T-helper 1 cell (primary cell): ENCODE measurements around the gene LRRTM3.

Experiments used
- DNase-seq, 5 donors: peaks; one replicate each; pipeline ENCODE4 v3.0.0-alpha.2; 2012 to 2020

The LRRTM3 gene

DNA sequence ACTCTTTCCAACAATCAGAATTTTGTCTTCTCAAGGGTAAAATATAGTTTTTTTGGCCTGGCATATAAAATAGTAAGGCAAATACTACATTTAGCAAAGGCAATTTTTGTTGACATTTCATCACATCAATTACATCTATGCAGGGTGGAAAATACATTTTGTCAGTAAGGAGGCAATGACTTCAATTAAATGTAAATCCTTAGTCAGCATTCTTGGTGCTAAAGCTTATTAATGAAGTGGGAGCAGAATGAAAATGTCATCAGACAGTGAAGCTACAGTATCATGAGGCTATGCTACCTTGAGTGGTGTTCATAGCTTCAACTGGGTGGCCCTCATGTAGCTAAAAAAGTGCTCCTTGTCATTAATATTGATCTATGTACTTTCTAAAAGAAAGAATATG lies 8.9 kb downstream of the LRRTM3 start:
- no peak for DNase-seq

DNA sequence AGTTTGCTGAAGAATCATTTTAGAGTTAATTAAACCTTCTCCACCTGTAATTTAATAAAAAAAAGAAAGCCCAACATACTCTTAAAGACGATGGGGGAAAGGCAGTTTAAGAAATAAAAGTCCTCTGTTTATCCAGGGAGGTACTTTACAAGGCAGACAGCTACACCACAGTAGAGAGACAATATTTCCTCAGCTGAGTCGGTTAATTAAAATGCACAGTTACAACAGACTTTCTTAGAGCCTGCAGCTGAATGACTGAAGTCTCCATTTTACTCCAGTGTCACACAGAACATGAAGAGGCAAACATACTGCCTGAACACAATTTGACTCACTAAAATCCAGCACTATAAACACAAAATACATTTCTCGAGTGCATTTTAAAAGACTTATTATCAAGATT lies 15.1 kb downstream of the LRRTM3 start:
- DNase-seq: no peak

DNA sequence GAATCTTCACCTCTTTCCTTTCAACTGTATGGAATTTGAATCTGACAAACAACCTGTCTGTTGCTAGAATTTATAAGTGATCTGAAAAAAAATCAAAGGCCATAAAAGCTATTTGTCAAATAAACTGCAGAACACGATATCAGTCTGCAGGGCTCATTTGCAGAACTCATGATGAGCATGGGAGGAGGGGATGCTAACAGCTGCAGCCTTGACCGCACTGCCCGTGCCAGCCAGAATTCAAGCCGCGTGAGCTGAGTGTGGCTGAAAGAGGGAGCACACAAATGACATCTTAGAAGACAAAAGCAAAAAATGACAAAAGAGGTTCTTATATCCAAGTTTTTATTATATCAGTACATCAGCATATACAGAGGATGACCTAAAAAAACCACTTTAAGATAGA lies 15.7 kb downstream of the LRRTM3 start:
- DNase-seq: no peak

DNA sequence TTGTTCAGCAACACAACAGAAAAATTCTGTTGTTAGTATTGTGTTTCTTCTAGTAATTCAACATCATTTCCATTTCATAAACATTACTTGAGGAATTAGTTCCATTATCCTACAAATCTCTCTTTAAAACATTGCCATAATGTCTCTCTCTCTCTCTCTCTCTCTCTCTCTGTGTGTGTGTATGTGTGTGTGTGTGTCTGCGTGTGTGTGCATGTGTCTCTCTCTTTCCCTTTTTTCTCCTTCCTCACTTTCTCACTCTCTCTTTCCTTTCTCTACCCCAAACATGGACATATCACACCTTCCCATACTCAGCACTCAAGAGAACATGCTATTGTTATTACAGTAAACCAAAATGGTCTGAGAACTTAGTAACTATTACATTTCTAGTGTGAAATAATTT lies 16.6 kb downstream of the LRRTM3 start:
- DNase-seq: no peak

DNA sequence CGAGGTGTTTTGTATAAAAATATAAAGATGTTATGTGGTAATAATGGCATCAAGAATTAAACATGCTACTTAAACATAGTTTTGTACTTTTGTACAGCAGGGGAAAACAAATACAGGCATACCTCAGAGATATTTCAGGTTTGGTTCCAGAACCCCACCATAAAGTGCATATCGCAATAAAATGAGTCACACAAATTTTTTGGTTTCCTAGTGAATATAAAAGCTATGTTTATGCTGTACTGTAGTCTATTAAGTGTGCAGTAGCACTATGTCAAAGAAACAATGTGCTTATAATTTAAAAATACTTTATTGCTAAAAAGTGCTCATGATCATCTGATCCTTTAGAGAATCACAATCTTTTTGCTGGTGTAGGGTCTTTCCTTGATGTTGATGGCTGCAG lies 17.8 kb downstream of the LRRTM3 start:
- DNase-seq: no peak

DNA sequence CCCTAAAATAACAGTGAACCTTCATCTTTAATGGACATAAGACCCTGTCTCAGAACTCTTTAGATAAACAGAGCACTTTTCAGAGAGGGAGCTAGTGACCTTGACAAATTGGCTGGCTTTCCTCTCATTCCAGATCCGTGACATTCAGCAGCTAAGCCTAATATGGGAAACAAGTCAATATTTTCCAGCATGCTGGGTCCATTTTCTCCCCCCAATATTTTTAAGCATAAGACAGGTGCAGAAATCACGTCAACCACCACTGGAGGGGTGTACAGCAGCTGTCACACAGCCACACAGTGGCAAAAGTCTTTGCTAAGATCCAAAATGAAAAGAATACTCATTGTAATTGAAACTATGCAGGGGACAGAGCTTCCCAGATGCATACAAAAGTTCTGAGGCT lies 26.1 kb downstream of the LRRTM3 start:
- no peak for DNase-seq

DNA sequence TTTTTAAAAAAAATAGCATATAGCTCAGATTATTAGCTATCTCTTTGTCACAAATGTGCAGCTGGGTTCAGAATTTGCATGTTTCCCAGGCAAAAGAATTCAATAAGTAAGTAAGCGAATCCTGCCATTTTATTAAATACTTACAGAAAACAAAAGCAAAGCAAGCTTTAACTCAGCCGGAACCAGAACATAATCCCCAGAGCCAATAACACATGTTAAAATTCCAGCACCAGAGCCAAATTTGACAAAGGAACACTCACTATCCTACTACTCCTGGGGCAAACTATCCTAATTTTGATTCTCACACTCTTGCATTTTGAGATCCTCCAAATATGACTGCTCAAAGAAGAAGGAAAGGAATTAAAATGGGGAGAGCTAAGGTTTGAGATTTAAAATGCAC lies 32.6 kb downstream of the LRRTM3 start:
- no peak for DNase-seq

DNA sequence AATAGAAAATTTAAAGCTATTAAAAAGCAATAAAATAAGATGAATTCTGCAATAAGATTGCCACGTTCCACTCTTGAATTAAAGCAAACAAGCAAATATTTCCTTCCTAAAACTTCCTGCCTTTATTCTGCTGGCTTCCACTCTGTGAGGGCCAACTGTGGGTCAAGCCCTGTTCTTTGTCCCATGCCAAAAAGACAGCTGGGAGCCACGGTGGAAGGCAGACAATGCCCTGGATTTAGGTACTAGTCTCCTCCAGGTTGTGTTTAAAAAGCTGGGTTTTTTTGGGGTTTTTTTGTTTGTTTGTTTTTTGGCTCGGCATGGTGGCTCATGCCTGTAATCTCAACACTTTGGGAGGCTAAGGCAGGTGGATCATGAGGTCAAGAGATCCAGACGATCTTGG lies 39.1 kb downstream of the LRRTM3 start:
- no peak for DNase-seq

DNA sequence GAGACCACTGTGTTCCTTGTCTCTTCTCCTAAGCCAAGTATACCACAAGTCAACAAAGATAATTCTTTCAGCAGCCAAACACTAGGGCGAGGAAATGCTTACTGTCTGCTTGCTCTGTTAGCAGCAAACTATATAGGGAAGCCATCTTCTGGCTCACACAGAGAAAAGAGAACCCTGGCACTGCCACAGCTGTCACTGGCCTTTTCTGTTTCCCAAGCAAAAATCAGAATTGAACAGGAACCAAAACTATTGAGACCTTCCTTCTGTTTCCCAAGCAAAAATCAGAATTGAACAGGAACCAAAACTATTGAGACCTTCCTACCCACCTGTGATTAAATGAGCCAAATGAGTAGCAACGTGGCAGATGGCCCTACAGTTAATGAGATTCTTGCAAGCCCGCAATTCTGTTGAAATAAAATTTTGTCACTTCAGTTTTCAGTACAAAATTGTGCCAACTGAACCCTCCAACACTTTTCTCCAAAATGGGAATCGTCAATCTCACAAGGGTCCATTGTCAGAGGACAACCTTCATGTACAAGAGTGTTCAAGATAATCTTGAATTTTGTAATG lies 54.5 kb downstream of the LRRTM3 start:
- no peak for DNase-seq

DNA sequence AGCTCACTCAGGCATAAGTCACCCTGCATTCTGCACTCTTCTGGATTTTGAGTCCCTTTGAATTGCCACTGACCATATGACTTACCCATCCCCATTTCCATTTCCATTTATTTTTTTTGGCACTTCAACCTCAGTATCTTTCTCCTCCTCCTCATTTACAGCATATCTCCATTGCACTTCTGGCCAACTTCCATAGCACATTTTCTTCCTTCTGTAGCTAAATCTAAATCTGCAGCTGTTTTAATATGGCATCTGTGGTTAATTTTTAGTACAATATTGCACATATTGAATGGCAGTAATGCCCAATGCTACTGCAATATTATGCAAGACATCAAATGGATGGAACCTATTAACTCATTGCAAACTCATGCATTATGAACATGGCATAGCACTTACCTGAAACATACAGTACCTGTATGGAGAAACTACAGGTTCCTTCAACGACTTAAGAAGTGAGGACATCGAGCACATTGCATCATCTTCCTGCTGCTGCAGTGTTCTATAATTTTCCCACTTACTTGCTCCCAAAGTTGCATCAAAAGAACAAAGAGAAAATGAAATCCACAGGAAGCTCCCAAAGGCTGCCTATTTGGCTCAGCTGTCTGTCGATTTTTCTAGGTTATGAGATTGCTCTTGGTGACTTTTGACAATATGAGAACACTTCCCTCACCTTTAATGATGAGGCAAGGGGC lies 55.7 kb downstream of the LRRTM3 start:
- DNase-seq: no peak

DNA sequence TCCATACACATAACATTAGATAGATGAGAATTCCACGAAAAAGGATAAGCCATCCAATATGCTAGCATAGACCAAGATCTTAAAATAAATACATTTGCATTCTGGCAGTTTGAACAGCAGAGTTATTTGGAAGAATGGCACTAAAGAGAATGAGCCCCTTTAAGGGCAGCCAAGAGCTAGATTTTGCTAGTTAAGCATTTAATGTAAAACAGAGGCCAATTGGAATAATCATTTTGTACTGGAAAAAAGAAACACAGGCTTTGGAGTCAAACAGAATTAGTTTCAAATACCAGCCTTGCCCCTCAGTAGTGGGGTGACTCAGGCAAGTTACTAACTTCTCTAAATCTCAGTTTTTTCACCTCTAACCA lies 56.2 kb downstream of the LRRTM3 start:
- DNase-seq: no peak

DNA sequence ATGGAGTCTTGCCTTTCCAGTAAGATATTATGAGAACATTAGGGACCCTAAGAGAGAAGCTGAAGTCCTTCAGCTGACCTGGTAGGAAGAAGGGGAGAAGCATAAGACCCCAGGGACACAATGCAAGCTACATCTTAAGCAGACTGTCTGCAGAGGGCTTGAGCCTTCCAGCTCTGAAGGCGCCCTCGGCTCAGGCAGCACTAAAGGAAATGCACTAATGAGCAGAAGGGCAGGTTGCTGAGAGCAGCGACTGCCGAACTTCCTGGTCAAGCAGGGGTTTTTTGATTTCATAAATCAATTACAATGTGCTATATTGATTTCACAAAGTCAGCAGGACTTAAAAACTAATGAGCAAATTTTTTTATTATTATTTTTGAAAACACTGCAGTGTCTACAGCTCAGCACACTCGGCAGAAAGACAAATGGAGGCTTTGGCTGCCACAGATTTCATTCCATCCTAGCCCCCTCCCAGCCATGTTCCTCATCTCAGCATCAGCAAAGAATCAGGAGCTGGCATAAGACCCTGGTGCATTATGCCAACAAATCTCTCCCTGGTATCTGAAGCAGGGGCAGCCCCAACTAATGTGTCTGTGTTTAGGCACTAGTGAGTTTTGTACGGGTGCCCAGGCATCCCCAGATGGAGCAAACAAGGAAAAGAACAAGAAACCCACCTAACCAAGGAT lies 57.1 kb downstream of the LRRTM3 start:
- DNase-seq: no peak

DNA sequence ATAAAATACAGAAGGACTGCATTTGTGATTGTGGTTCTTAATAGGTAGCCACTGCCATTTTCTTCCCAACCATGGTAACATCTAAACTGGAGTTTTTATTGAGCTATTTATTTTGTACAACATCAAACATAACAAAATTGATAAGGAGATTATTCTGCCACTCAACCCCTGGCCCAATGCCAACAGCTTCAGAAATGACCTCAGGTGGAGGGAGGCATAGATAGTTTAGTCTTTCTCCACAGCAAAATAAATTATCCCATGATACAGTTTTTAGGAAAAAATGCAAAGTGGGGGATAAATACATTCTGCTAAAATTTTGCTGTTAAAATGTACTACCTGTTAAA lies 57.6 kb downstream of the LRRTM3 start:
- no peak for DNase-seq

DNA sequence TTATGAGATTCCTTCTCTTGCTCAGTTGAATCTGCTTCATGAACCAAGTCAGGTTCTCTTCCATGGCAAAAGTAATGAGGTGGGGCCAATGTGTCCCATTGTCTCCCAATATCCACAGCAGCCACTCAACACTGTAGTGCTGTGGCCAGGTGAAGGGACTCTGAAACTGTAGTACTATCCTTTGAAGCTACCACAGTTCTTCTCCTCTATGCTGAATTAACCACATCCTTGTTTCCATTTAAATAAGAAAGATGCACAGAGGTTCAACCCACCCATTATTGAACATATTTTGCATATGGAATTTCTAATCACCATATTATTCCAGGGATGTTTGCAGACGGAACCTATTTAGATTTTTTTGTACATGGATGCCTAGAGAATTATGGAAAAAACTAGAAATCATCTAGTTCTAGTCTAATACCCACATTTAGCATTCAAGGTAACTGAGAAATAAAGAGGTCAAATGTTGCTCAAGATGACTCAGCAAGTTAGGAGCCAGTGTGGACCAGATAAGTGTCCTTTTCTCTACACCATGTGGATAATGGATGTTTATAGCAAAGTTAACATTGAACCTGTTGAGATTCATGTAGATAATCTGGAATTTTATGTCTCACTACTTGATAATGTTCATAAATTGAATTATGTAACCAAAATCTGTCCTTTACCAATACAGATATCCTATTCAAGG lies 64.5 kb downstream of the LRRTM3 start:
- DNase-seq: no peak

DNA sequence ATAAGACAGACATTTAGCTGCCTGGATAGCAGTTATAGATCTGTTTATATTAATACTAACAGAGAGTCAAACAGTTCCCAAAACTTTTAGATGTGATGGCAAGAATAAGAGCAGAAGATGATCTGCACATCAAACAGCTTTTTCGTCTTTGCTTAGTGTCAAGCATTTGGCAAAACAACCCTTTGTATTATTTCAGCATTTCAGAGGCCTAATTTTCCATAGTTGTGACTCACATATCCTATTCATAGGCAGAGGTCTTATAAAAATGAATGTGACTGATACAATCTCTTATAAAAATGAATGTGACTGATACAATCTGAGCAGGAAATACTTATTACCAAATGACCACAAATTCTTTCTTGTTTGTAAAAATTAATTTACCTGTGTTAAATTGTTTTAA lies 71.2 kb downstream of the LRRTM3 start:
- DNase-seq: no peak

DNA sequence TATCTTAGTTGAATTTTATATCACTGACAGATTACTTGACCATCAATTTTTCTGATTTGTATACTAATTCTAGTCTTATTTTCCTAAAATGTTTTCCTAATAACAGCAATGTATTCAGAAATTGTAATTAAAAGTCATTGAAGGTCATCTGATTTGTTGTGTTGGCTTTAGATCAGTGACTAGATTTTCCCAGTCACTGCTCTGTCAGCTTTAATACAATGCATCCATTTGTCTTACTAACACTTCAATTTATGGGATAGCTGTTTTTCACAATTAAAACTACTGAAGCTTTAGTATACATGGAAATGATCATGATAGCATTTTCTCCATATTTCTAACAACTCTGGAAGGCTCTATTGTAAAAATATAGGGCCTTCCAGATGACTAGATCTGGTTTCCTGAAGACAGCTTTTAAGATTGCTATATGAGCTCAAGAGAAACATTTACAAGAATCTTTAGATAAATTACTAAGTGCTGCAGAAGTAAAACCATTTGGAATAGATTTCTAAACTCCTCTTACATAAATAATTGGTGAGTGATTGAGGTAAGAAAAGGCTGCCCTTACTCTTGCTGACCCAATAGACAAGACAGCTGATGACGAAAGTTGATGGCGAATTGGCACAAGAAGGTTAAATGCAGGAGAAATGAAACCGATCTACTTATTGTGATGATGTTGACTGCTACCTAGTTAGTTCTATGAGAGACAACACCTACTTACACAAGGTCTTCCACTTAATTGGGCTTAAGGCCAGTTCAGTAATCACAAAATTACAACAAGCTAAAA lies 74.1 kb downstream of the LRRTM3 start:
- DNase-seq: no peak

DNA sequence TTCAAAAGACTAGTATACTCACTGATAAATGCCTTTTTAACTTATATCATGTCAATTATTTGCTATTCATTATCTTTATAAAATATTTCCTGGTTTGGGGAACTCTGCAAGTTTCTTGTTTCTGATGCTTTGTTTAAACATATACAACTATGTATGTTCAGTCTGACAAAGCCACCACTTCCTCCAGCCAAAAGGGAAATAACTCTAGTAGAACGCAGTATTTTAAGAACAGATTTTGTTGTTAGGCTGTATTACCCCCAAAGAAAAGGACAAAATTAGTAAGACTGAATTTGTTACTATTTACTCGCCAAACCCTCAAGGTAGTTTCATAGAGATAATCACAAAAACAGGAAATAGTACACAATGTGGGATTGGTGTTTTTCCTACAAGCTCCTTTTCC lies 78.9 kb downstream of the LRRTM3 start:
- no peak for DNase-seq

DNA sequence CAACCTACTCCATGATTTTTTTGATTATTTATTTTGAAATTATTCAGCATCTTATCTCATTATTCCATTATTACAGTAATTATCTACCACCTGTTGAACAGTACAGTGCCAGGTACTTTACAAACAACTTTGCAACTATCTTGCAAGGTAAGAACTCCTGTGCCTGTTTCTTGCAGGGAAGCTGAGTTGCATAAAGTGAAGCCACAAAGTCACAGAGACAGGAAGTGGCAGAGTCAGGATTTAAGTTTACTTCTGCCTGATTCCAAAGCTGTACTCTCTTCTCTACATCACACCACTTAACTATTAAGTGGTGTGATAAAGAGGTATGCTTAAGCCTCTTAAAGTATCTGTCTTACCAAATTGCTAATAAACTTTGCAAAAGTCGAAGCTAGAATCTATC lies 80.1 kb downstream of the LRRTM3 start:
- no peak for DNase-seq

DNA sequence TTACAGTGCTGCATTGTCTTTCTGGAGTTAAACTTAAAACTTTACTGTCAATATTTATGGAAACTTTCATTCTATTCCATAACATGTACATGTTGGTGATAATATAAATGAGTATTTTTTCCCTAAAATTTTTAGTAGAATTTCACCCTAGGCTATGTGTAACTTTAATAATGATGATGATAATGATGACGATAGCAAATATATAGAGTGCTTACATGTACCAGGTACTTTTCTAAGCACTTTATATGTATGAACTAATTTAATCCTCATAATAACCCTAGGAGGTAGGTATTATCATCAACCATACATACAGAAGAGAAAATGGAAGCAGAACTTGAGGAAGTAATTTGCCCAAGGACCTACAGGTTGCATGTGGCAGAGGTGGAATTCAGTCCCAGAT lies 85.6 kb downstream of the LRRTM3 start:
- DNase-seq: no peak

DNA sequence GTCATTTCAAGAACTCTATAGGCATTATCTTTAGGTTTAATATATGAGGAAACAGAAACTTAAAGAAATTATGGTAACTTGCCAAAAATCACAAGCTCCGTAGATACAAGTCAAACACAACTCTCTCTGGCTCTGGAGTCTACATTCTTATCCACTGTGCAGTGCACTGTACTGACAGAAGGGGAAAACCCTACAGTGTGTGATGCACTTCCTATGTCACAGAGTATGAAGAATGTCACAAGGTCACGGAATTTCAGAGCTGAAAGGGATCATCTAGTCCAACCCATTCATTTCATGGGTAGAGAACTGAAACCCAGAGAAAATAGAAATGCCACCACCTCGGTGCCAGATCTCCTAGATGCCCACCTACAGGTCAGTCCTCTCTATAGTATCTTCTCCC lies 86.1 kb downstream of the LRRTM3 start:
- DNase-seq: no peak

DNA sequence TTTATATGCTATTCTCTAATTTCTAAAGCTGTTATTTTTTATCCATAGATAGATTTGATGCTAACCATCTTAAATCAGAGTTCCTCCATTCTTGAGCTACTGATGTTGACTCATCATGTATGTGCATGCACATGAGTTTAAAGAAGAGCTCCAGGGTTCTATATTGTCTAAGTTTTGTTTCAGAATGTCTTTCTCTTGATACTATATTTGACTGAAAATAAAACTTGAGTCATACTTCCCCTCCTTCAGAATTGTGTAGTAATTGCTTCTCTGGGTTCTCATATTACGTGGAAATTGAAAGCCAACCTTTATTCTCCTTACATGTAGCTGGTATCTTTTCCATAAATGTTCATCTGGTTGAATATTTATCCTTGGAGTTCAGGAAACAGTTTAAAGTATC lies 89.4 kb downstream of the LRRTM3 start:
- DNase-seq: peak in 1 of 5 donors; percentile 7

DNA sequence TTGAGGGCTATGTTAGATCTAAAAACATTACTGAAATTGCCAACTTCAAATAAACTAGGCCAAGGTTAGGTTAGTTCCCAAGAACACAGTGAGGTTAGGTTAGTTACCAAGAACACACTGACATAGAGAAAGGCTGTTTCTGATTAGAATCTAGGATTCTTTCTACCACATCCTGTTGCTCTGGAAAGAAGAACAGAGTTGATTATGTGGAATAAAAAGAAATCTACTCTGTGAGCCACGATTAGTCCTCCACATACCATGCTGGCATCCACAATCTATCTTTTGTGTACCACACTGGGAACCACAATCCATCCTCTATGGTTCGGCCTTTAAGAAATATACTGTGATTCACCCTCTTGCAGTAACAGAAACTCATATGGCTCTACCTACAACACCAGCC lies 91.4 kb downstream of the LRRTM3 start:
- DNase-seq: no peak

DNA sequence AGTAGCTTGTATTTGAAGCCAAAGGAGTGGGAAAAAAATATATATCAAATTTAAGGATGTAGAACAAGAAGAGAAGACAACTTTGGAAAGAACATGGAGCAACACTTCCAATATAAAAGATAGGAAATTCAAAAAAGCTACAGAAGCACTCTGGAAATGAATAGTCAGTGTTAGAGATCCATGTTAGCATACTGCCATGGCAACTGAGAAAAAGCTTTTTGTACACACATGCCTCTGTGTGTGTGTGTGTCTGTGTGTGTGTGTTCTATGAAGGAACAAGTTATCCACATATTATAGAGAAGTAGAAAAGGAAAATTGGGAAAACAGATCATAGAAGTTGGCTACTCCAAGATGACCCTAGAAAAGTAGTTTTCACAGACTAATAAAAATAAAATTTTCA lies 96.3 kb downstream of the LRRTM3 start:
- DNase-seq: no peak
